D341Med (cell line): ENCODE measurements around the gene FKBP4.

Experiments
- DNase-seq: peaks from one replicate; pipeline ENCODE4 v3.0.0; 2012; ENCODE audit warnings: low spot score

The FKBP4 gene

GRCh38 chr12:2783936-2784600 lies 10.7 kb upstream of the FKBP4 start:
- peak; percentile 85 for DNase-seq

GRCh38 chr12:2785017-2785416 lies 9.8 kb upstream of the FKBP4 start:
- DNase-seq: no peak

- DNase-seq: no peak
Observed at GRCh38 chr12:2791089-2791488, 3.7 kb upstream of the FKBP4 start.

GRCh38 chr12:2792671-2793500 lies 1.9 kb upstream of the FKBP4 start:
- DNase-seq: no peak

- no peak for DNase-seq
Observed at GRCh38 chr12:2793561-2793960, 1.2 kb upstream of the FKBP4 start.

- no peak for DNase-seq
Observed at GRCh38 chr12:2794191-2794735, 507 bp upstream of the FKBP4 start.

GRCh38 chr12:2795291-2796186 lies 769 bp downstream of the FKBP4 start:
- peak; percentile 93 for DNase-seq

GRCh38 chr12:2796187-2796666 lies 1.5 kb downstream of the FKBP4 start:
- no peak for DNase-seq

GRCh38 chr12:2797721-2798418 lies 3.1 kb downstream of the FKBP4 start:
- no peak for DNase-seq

- no peak for DNase-seq
Observed at GRCh38 chr12:2800046-2800570, 5.3 kb downstream of the FKBP4 start.

GRCh38 chr12:2801044-2801783 lies 6.4 kb downstream of the FKBP4 start:
- no peak for DNase-seq

- no peak for DNase-seq
Observed at GRCh38 chr12:2803635-2804392, 9.0 kb downstream of the FKBP4 start.

- peak; percentile 50 for DNase-seq
Observed at GRCh38 chr12:2804393-2805142, 9.8 kb downstream of the FKBP4 start.

- no peak for DNase-seq
Observed at GRCh38 chr12:2805143-2805520, 10.4 kb downstream of the FKBP4 start.

GRCh38 chr12:2806700-2807099 lies 11.9 kb downstream of the FKBP4 start:
- DNase-seq: no peak

GRCh38 chr12:2811801-2812200 lies 17.0 kb downstream of the FKBP4 start:
- no peak for DNase-seq

GRCh38 chr12:2812290-2813213 lies 17.8 kb downstream of the FKBP4 start, which contains the start of gene ITFG2:
Gene ITFG2 (plus strand): TSS chr12:2812668. CDS start chr12:2812761, 93 bp downstream.
- peak; percentile 95 for DNase-seq
